Stimulated activated CD8-positive, alpha-beta memory T cell treated with anti-CD3 and anti-CD28 coated beads, Interleukin-15, amount 100 ng/mL, for 1 hour (primary cell): Measurements from ENCODE around the gene TRPV5.

Source experiments
- DNase-seq: peaks from one replicate; pipeline ENCODE4 v3.0.0-alpha.2; 2020; ENCODE audit warnings: low read depth

Gene TRPV5

DNA sequence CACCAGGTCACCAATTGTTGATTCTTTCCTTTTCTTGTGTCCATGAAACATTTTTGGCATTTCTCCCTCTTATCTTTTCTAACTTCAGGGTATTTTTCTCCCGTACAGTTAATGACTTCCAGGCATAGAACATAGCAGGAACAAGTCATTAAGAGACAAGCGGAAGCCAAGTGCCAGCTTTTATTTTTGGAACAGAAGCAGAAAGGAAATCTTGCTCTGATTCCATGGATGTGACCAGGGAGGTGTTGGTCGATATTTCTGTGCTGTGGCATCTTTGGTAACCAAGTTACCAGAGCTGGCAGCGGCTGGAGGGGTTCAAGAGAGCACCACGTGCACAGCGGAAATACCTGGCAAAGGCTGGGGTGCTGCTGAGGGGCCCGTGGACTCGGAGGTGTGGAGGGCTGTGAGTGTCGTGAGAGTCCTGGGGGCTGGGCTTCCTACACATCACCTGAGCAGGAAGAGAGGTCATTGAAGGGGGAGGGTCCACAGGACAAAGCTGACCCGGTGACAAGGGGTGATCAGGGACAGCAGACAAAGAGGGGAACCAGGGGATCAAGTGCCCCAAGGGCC lies 7.5 kb upstream of the TRPV5 start:
- no peak for DNase-seq

GRCh38 chr7:142939226-142939910 lies 5.8 kb upstream of the TRPV5 start, which contains the start of gene LLCFC1:
Gene LLCFC1 (plus strand): TSS chr7:142939484. CDS start chr7:142939622, 138 bp downstream.
- no peak for DNase-seq

GRCh38 chr7:142938611-142939010 lies 5.1 kb upstream of the TRPV5 start:
- DNase-seq = no peak

- DNase-seq = no peak
These were observed 2.5 kb upstream of the TRPV5 start for GRCh38 chr7:142935941-142936565.

GRCh38 chr7:142934056-142934455 lies 510 bp upstream of the TRPV5 start:
- DNase-seq = no peak

DNA sequence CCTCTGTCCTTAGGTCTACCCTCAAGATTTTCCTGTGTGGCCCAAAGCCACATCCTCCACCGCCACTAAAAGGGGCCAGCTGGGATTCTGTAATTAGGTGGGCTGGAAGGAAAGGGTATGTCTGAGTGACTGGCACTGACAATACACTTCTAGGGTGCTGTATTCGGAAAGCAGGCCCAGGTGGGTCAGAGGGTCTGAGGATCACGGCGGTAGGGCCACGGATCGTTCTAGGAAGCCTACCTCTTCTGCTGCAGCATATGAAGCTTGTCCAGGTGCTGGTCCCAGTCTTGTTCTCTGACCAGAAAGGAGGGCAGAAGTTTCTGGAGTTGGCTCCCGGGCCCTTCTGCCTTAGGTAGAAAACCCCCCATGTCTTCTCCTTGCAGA lies 462 bp downstream of the TRPV5 start:
- no peak for DNase-seq

- DNase-seq = no peak
These were observed 1.0 kb downstream of the TRPV5 start for GRCh38 chr7:142932386-142933091.

- no peak for DNase-seq
These were observed 3.3 kb downstream of the TRPV5 start for GRCh38 chr7:142930126-142930730.

- no peak for DNase-seq
These were observed 5.6 kb downstream of the TRPV5 start for GRCh38 chr7:142927949-142928348.

- no peak for DNase-seq
These were observed 6.3 kb downstream of the TRPV5 start for GRCh38 chr7:142927085-142927745.

DNA sequence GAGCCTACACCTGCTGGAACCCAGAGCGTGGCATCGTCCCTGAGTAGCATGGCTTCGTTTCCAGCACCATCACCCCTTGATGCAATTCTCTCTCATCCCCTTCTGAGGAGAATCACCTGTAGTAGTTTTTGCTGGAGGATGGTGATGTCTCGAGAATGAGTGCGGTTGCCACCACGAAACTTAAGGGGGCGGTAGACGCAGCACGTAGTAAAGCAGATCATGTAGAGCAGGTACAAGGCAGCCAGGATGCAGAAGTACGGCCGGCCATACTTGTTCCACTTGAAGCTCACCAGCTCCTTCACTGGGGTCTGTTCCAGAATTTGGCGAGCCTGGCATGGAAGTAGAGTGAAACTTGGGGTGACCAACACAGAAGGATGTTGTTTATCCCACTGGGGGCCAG lies 8.1 kb downstream of the TRPV5 start:
- DNase-seq = no peak

DNA sequence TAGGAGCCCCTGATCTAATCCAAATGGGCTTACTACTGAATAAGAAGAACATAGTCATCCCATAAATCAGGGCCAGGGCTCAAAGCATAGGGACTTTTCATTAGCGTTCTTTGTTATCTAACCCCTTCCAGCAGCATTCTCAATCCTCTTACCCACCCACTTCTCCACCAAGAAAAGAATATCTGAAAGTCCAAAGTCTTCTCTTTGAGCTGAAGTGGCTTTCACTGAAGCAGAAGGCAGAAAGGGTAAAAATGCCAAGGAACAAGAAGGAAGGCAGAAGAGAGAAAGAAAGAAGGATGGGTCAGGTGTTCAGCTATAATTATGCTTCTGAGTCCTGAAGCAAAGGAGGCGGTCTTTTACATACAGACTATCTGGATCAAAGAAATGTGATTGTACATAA lies 10.2 kb downstream of the TRPV5 start:
- no peak for DNase-seq

DNA sequence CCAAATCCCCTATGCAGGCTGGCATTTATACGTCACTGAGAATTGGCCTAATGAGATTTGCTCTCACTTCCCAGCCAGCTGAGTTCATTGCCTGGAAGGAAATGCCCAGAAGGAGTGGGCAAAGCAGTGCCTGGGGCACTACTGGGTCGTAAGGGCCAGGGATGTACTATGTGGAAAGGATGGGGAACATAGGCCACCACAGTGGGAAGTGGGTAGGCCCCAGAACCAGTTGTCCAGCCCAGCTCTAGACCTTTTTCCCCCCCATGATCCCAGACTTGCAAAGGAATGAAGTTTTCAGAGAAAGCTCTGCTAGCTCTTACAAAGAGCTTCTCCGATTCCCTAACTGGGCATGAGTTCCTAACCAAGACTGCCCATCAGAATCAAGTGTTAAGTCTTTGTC lies 13.9 kb downstream of the TRPV5 start:
- DNase-seq = no peak

GRCh38 chr7:142918901-142919300 lies 14.6 kb downstream of the TRPV5 start:
- DNase-seq = no peak

- DNase-seq = no peak
These were observed 16.1 kb downstream of the TRPV5 start for GRCh38 chr7:142917447-142917846.

DNA sequence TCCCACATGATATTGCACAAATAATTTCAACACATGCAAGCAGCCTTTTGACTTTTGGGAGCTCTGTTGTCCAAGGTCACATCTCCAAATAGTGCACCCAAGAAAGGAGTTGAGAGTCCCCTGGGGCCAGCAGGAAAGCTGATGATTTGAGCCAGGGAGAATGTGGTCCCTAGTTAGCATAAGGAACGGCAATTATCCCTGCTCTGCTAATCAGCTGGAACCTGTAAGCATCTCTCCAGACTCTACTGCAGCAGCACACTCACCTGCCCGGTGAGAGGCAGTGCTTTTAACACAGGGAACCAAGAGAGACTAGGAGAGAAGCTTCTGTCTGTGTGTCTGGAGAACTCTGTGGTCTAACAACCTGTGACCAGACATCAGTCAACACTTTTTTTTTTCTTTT lies 17.0 kb downstream of the TRPV5 start:
- no peak for DNase-seq

DNA sequence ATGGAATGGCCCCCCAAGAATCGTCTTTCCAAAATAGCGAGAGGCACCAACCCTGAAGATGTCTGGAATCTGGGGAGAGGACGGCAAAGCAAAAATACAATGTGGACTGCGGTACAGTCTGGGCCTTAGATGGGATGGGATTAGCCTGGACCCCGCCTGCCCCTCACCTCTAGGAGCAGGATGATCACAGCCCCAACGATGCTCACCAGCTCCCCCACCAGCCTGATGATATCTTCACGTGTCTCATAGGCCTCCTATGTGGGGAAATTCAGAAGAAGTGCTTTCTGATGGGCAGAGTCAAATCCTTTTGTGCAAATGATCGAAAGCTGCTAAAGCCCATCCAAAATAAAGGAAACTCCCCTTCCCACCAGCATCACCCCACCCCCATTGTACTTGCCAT lies 18.2 kb downstream of the TRPV5 start:
- DNase-seq = no peak

- no peak for DNase-seq
These were observed 19.4 kb downstream of the TRPV5 start for GRCh38 chr7:142914121-142914520.

DNA sequence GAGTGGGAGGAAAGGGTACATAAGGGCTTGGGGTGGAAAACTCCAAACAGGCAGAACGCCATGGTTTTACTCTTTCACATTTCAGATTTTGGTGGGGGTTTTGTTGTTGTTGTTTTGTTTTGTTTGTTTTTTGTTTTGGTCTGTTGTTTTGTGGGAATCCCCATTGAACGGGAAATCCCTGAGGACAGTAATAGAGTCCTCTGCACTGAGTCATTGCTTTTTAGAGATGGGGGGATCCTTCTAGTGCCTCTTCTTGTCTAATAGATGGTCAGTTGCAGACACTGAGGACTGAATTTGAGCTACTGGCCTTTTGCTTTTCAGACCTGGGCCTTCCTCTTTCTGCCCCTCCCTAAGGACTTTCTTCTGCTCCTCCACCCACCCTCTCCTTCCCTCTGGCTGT lies 20.0 kb downstream of the TRPV5 start:
- no peak for DNase-seq

DNA sequence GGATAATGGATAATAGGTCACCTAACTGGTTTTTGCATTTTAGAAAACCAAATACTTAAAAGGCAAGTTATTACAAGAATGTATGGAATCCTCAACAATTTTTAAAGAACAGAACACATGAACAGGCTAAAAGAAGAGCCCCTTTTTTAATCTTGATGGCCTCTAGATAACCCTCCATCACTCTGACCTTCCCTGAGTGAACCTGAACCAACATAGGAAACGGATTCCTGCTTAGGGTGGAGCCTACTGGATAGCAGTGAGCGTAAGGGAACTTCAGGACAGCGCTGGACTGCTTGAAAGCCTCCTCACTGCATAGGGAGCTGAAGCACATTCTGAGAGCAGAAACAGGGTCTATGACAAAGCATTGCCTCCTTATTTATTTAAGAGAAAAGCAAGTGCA lies 20.5 kb downstream of the TRPV5 start:
- DNase-seq = no peak

DNA sequence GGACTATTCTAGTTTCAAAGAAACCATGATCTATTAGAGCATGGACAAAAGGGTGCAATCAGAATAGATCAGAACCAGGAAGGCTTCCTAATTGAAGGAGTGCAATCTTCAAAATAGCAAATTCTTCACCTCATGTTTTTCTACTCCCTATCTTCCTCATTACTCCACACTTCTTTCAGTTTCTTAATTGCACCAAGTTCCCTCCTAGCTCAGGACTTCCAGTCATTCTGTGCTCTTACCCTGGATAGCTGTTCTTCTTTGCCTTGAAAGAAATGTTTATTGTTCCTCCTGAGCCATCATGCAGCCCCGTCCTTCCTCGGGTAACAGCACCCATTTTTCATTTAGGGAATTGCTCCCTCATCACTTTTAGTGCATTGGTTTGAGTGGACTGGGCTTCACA lies 23.1 kb downstream of the TRPV5 start:
- DNase-seq = no peak

DNA sequence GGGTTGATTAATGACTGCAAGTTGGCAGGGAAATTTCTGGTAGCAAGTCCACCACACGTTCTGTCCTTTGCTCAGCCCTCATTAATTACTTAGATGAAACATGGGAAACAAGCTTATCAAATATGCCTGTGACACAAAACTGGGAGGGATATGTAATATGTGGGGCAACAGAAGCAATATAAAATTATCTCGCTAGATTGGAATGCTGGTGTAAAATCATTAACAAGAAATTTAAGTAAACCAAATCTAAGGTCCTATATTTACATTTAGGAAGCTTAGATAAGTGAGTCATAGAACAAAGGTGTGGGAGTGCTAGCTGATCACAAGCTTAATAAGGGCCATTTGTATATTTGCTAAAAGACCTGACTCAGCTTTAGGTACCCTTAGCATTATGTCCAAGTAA lies 23.5 kb downstream of the TRPV5 start:
- no peak for DNase-seq
